ENCODE data around the gene PIK3CD.

Gene PIK3CD

GRCh38 chr1:9630331-9631111 is 21.0 kb upstream of the PIK3CD start:
- in situ Hi-C loops (cut with MboI; ENCODE audit: low pct_unique_long_range_greater_than_20kb, low sequenced_read_pairs, unreplicated experiment): loop anchor here (25.0 kb wide), 1 partner anchor 232 kb away; no protein-coding TSS in a partner anchor
- DNase-seq (ENCODE audit: low spot score): no peak
- no peak for TF ChIP-seq CTCF (IDR thresholded peaks at IDR 0.05; ENCODE audit: extremely low read depth, insufficient read depth, missing control alignments)

- TF ChIP-seq CTCF (IDR thresholded peaks at IDR 0.05; ENCODE audit: extremely low read depth, insufficient read depth, missing control alignments): no peak
- in situ Hi-C loops (cut with MboI; ENCODE audit: low pct_unique_long_range_greater_than_20kb, low sequenced_read_pairs, unreplicated experiment): loop anchor here (25.0 kb wide), 1 partner anchor 231 kb away; no protein-coding TSS in a partner anchor
- DNase-seq (ENCODE audit: low spot score): no peak
Measured at GRCh38 chr1:9631613-9632012, 19.9 kb upstream of the PIK3CD start.

GRCh38 chr1:9633493-9633892 is 18.0 kb upstream of the PIK3CD start:
- in situ Hi-C loops (cut with MboI; ENCODE audit: low pct_unique_long_range_greater_than_20kb, low sequenced_read_pairs, unreplicated experiment): loop anchor here (25.0 kb wide), 1 partner anchor 229 kb away; no protein-coding TSS in a partner anchor
- TF ChIP-seq CTCF (IDR thresholded peaks at IDR 0.05; ENCODE audit: extremely low read depth, insufficient read depth, missing control alignments): no peak
- DNase-seq (ENCODE audit: low spot score): no peak

- DNase-seq (ENCODE audit: low spot score): no peak
- in situ Hi-C loops (cut with MboI; ENCODE audit: low pct_unique_long_range_greater_than_20kb, low sequenced_read_pairs, unreplicated experiment): loop anchor here (25.0 kb wide), 1 partner anchor 228 kb away; no protein-coding TSS in a partner anchor
- no peak for TF ChIP-seq CTCF (IDR thresholded peaks at IDR 0.05; ENCODE audit: extremely low read depth, insufficient read depth, missing control alignments)
Measured at GRCh38 chr1:9634582-9634981, 16.9 kb upstream of the PIK3CD start.

DNA sequence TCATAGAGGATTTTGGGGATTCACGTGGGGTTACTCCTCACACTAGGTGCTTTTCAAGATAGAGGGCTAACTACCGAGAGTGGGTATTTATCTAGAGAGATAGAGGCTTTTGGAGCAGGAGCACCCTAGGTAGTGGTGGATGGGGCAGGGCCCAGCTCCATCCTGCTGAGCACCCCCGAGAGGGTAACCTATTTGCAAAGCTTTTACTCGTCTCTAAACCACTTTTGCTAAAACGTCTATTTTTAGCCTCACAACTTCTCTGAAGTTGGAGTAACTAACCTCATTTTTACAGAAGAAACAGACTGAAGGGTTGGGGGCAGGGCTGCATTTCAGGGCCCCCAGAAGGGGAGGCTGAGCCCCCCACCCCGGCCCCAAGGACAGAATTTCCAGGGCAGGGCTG is 12.3 kb upstream of the PIK3CD start:
- TF ChIP-seq CTCF (IDR thresholded peaks at IDR 0.05; ENCODE audit: extremely low read depth, insufficient read depth, missing control alignments): no peak
- in situ Hi-C loops (cut with MboI; ENCODE audit: low pct_unique_long_range_greater_than_20kb, low sequenced_read_pairs, unreplicated experiment): loop anchor here (25.0 kb wide), 1 partner anchor 223 kb away; no protein-coding TSS in a partner anchor
- DNase-seq (ENCODE audit: low spot score): no peak

GRCh38 chr1:9643351-9644256 is 7.9 kb upstream of the PIK3CD start:
- no peak for TF ChIP-seq CTCF (IDR thresholded peaks at IDR 0.05; ENCODE audit: extremely low read depth, insufficient read depth, missing control alignments)
- in situ Hi-C loops (cut with MboI; ENCODE audit: low pct_unique_long_range_greater_than_20kb, low sequenced_read_pairs, unreplicated experiment): loop anchor here (25.0 kb wide), 1 partner anchor 219 kb away; no protein-coding TSS in a partner anchor
- no peak for DNase-seq (ENCODE audit: low spot score)

Data from GM13977 (cell line).